HG03280 (cell line): Measurements from ENCODE around the gene COLEC11.
A peak's percentile ranks its signal among the peaks of the same experiment; 100 is the strongest.

Experiments
- ATAC-seq: cut with Tn5 transposase; IDR thresholded peaks from one replicate; pipeline ENCODE4 v1.9.1; 2021; ENCODE audit warnings: mild to moderate bottlenecking, moderate library complexity; ENCODE audit not compliant: unreplicated experiment

COLEC11 gene

DNA sequence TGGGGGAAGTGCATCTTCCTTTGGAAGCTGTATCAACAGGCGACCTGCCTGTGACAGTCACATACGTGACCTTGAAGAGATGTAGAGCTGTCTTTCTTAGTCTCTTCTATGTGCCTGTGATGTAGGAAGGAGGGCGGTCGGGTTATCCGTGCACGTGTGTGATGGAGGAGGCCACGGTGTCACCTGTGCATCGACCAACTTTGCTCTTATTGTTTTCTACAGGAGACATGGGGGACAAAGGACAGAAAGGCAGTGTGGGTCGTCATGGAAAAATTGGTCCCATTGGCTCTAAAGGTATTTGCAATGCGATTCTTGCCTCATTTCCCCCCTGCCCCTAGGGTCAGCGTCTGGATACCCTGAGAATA lies 42.4 kb downstream of the COLEC11 start:
- ATAC-seq: no peak

DNA sequence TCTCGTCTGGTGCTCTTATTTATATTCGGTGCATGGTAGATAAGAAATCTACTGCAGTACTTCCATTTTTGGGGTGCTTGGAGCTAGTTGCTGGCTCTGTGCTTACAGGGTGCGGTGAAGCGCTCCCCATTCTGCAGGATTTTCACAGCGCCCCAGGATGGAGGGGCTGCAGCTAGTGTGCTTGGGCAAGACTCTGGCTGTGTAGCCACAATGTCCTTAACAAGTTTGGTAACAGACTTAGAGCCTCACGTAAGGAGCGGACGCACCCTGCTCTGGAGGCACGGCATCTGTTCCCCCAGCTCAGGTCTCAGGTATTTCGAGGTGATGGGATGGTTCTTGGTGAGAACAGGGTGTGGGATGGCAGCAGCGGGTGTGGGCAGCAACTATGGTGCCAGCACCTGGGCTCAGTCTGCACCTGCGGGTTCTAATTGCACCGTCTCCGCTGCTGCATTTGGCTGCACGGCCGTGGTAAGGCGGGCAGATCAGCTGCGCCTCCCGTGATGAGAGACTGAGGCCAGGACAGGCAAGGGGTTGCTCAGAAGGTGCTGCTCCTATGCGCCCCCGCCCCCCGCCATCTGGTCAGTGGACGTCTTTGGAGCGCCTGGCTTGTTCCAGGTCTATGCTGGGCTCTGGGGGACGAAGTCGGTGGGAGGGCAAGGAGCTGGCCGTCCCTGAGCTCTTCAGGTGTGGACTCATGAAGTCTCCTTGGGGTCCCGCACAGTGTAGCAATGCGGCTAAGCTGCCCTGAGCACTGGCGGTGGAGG lies 43.0 kb downstream of the COLEC11 start:
- ATAC-seq: no peak

DNA sequence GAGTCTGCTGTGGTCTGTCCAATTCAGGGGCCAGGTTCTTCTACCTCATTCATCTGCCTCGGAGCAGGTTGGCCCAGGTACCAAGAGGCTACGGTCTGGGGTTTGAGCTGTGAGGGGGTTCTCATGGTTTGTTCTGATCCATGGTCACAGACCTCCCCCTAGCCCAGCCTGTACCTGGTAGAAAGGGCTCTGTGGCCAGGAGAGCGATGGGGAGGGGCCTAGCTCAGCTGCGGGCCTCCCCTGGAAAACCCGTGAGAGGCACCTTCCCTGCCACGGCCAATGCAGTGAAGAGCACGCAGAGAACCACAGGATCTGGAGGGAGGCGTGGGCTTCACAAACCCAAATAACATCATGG lies 43.5 kb downstream of the COLEC11 start:
- ATAC-seq: no peak

DNA sequence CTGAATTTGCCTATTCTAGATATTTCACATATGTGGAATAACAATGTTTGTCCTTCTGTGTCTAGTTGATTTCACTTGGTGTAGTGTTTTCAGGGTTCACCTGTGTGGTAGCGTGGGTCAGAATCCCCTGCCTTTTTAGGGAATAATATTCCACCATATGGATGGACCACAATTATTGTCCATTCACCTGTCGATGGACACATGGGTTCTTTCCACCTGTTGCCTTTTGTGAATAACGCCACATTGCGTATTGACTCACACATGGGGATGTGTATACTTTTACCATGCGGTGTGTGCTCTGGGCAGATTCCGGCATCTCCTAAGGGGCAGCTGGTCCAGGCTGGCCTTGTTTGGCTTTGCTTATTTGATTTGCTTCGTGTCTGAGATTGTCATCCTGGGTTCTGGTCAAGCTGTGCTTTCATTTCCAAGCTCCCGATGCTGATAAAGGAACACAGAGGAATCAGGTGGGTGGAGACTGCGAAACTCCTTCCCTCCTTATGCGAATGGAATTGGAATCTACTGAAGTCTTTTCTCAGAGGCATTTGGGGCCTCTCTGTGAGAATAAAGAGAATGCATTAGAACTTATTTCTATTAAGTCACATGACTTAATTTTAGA lies 44.2 kb downstream of the COLEC11 start:
- no peak for ATAC-seq

DNA sequence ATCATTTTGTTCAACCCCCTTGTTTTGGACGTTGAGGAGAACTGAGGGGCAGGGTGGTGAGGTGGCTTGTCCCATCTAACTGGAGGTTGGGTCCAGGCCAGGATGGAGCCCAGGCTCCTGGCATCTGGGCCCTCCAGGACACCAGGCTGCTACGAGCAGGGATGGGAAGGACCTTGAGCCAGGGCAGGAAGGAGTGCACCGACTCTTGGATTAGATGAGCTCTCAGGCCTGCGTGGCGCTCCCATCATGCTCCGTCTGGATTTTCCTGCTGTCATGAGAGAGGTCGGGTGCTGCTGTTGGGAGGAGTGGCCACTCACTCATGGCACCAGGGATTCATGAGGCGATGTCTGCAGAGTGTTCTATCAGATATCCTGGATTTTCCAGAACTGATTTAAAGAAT lies 44.7 kb downstream of the COLEC11 start:
- no peak for ATAC-seq

DNA sequence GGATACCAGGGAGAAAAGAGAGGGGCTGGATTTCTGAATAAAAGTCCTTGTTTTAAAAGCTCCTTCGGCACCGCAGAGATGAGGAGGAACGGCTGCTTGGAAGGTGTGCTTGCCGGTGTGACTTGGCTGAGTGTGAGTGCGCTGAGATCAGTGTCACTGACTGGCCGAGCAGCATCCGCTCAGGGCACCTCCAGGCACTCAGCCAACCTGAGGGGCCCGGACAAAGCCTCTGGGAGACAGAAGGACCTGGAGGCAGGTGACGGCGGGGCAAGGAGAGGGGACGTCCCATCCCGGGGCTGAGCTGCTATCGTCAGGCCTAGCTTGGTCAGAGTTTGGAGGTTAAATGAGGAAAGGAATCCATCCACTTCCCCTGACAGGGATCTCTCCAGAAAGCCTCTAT lies 46.3 kb downstream of the COLEC11 start:
- ATAC-seq: no peak

DNA sequence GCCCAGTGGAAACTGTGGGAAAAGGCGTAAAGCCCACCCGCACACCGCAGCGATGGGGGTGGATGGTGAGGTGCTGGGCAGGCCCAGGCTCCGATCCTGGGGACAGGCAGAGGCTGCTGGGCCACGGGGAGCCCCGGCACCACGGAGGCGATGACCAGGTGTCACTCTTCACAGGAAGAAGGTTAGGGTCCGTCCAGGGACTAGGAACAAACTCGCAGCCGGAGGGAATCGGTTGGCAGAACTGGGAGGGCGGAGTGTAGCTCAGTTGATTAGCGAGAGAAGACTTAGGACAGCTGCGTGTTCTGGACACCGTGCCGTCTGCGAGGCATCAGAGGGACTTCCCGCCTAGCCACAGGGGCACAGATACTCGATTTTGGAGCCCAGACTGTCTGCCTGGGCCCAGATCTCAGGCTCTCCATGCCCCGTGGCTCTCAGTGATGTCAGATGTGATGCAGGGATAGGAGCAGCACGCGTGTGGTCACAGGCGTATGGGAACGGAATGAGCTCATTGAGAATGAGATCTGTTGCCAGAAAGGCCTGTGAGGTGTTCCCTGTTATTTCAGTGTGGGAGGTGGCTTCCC lies 47.0 kb downstream of the COLEC11 start:
- ATAC-seq: no peak

DNA sequence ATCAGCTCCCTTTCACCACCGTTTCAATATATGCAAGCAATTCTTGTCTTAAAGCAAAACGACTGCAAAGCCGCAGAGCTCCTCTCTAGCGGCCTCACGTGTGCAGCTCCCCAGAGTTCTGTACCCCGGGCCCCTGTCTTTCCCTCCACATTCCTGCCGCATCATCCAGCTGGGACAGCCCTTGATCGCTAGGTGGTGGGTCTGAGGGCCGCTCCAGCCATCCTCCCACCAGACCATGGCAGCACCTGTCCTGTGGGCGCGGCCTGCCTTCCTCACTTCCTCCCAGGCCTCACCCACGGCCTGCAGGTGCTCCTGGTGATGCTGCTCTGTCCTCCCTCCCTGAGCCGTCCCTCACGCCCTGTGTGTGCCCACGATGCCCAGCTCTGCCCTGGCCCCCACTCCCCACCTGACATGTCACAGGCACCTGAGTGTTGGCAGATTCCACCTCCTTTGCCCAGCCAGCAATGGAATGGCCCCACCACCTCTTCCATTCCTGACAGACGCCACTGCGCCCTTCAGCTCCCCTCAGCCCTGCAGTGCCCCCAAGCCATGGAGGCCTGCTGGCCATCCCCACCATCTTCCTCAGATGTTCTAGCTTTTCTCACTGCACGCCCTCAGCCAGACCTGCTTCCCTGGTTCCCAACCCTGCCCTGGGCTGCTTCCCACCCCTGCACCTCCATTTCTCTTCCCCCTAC lies 47.8 kb downstream of the COLEC11 start:
- ATAC-seq: no peak

DNA sequence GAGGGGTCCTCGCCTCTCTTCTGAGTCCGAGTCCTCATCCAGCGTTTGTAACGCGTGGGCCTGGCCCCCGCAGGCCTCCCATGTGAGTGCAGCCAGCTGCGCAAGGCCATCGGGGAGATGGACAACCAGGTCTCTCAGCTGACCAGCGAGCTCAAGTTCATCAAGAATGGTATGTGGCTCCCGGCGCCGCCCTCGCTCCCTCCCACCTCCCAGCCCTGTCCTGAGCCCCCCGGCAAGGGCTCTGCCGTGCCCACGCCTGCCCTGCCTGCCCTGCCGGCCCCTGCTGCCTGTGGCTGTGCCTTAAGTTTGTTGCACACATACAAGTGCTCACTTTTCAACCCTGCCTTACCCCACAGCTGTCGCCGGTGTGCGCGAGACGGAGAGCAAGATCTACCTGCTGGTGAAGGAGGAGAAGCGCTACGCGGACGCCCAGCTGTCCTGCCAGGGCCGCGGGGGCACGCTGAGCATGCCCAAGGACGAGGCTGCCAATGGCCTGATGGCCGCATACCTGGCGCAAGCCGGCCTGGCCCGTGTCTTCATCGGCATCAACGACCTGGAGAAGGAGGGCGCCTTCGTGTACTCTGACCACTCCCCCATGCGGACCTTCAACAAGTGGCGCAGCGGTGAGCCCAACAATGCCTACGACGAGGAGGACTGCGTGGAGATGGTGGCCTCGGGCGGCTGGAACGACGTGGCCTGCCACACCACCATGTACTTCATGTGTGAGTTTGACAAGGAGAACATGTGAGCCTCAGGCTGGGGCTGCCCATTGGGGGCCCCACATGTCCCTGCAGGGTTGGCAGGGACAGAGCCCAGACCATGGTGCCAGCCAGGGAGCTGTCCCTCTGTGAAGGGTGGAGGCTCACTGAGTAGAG lies 48.7 kb downstream of the COLEC11 start:
- no peak for ATAC-seq

DNA sequence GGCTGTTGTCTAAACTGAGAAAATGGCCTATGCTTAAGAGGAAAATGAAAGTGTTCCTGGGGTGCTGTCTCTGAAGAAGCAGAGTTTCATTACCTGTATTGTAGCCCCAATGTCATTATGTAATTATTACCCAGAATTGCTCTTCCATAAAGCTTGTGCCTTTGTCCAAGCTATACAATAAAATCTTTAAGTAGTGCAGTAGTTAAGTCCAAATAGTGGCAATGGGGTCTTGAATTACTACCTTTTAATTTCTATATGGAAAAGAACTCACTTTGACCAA lies 49.3 kb downstream of the COLEC11 start:
- peak; percentile 68 for ATAC-seq

DNA sequence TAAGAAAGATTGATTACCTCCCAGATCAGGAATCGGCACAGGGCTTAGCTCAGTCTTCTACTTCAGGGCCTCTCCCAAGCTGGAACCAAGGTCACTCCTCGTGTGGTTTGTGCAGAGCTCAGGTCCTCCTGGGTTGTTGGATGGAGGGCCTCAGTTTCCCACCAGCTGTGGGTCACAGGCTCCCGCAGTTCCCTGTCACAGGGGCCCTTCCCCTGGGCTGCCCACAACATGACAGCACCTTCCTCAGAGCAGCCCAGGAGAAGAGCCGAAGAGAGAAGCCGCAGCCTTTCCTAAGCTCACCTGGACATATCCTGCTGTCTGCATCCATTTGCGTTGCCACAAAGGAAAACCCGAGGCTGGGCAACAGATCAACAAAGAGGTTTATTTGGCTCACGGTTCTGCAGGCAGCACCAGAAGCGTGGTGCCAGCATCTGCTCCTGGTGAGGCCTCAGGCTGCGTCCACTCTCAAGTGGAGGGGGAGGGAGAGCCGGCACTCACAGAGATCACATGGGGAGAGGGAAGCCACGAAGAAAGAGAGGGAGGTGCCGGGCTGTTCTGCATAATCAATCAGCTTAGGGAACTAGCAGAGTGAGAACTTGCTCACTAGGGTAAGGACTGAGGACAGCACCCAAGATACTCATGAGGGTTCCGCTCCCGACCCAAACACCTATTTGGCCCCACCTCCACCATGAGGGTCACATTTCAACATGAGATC lies 50.1 kb downstream of the COLEC11 start:
- no peak for ATAC-seq

DNA sequence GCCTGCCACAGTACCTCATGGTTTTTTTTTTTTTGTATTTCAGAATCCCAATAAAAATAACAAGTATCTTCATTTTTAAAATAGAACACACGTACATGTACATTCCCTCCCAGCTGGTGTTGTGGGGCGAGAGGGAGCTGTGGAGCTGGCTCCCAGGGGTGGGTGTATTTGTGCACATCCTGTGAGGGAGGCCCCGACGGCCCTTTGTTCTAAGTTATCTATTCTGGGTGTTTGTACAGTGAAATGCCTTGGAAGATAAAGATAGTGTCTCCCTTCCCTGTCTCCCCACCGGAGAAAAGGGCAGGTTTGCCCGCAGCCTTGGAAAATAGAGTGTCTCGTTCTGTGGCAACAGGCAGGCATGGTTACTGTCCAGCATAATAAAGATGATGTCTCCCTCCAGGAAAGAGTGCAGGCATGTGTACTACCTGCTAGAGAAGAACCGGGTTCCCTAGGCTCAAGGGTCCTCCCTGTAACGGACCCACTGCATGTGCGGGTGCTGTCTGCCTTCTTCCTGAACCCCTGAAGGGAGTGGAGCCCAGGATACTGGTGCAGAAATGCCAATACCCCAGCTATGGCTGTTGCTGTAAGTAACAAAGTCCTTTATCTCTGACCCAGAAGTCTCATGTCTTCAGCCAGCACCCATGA lies 51.0 kb downstream of the COLEC11 start:
- ATAC-seq: no peak

DNA sequence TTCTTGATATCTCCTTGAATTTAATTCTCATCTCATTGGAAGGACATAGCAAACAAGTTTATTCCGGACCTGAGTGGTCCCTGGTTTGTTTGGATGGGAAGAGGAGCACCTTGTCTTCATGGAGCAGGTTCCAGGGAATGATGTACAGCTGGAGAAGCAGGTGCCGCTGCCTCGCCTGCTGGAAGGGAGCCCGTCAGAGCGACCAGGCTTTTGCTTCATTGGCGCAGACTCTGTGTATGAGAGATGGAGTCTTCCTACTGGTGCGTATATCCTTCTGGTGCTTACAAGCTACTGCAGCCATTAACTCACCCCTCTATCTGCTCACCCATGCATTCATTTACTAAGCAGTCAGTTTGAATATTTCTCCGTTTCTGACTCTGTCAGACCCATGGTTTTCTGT lies 51.5 kb downstream of the COLEC11 start:
- no peak for ATAC-seq

DNA sequence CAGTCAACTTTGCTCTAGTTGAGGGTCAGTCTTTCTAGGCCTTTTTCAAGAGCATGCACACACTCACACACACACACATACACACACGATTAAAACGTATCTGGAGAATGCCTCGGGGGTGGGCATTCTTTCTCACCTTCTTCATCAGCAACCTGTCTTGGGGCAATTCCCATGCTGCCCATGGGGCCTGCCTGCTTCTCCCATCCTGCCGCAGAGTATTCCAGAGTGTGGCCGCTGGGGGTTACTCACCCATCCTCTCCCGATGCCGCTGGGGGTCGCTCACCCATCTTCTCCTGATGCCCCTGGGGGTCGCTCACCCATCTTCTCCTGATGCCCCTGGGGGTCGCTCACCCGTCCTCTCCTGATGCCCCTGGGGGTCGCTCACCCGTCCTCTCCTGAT lies 52.3 kb downstream of the COLEC11 start:
- ATAC-seq: no peak

DNA sequence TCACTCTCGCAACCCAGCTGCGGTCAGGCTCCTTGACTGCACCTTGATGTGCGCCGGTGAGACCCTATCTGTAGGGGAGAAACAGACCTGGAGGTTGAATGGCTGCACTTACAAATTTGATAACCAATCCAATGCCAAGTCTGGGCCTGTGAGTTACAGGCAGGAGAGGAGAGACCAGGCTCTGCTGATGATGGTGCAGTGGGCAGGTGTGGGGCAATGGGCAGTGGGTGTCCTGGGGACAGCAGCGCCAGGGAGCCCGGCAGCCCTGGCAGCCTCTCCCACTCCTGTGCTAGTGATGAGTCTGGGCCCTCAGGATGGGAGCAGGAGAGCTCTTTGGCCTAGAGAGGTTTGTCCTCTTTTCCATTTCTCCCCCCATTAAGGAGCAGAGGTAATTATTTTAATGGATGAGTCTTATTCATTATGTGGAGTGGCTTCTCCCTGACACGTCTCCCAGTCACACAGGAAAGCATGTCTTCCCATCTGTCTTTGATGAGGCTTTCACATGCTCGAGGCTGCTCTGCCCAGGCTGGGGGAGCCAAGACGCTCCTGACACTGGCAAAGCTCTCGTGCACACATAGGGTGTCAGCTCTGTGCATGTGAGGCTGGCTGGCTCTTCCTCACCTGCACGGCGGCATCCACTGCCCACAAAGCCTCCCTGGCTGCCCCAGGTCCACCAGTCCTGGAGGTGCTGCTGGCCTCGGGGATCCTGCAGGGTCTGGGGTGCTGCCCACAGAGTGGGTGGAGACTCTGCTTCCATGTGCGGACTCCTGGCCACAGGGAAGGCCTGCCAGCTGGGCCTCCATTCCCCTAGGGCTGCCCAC lies 53.1 kb downstream of the COLEC11 start:
- no peak for ATAC-seq

DNA sequence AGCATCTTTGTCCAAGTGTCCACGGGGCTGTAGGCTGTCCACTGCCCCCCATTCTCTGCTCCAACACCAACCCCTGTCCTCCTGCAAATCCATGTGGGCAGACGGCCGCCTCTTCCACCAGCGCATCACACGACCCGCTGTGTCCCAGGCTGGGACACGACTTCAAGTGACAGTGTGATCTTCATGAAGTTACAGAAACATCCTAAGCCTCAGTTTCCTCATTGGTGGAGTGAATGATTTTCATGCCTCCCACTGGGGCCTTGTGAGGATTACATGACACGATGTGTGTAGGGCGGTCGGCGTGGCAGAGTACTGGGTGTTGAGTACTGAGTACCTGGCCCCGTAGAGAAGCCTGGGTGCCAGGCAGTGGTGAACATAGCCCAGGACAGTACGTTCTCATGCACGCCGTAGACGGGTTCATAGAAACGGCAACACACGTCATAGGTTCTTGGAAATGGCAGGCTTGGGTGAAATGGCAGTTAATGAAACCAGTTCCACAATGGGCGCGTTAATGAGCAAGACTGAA lies 53.8 kb downstream of the COLEC11 start:
- no peak for ATAC-seq

DNA sequence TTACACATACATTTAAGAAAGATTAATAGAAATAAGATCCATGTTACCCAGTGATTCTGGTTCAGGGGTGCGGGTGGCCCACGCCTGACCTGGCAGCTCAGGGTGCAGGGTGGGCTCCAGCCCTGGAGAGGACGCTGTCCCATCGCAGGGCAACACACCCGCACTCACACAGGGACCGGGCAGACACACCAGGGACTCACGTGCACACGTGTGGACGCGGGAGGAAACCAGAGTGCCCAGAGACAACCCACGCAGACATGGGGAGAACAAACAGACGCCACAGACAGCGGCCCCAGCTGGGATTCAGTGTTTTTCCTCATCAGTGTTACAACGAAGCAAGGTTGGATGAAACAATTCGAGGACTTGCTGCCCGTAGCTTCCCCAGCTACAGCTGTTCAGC lies 54.7 kb downstream of the COLEC11 start:
- no peak for ATAC-seq

DNA sequence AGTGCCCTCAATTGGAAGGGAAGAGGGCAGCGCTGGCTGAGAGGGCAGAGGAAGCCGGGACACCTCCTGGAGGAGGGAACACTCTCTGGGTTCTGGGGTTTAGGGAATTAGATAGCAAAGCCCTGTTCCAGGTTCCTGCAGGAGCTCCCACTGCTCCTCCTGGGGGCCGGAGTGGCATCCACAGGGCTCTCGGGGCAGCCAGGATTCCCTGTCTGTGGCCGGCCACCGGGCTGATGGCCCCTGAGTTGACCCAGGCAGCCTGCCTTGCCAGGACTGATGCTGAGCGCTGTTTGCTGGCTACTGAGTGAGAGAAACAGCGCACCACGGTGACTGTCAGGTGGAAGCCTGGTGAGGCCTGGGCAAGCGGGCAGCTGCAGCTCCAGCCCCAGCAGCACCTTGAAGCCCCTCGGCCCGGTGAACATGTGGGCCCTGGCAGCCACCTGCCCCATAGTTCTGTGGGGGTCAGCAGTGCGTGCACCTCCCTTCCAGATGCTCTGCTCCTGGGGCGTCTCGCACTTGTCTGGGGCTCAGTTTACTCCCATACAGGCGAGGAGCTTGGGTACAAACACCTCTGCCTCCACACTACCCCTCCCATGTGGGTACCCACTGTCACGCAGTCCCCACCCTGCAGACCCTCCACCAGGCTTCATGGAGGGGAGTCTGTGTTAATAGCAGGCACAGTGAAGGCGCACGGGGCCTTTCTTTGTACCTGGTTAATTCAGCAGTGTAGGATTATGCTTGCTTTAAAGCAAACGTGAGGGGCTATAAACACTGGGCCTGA lies 55.4 kb downstream of the COLEC11 start:
- no peak for ATAC-seq
